Tibial artery (tissue), 4 donors: ENCODE data around the gene GNB4.

Source experiments
- DNase-seq, 2 donors: peaks; one replicate each; pipeline ENCODE4 v3.0.0-alpha.2; 2019
- H3K27ac ChIP-seq, 2 donors: fragments of 200-600 bp; sonication (generic) in 1 of 2; 1 replicate in 1 of 2; 2 replicates in 1 of 2; pipeline ENCODE4 v1.5.1; 2018 to 2019; ENCODE audit warnings: mild to moderate bottlenecking in 1 of 2
- H3K27me3 ChIP-seq, 2 donors: fragments of 200-600 bp; sonication (generic) in 1 of 2; one replicate each; pipeline versions ENCODE4 v1.5.1 to v1.6.0; 2016 to 2019
- H3K36me3 ChIP-seq, 3 donors: fragments of 200-600 bp; sonication (generic) in 2 of 3; one replicate each; pipeline ENCODE4 v1.5.1; 2016 to 2019; ENCODE audit warnings: mild to moderate bottlenecking in 2 of 3
- H3K4me1 ChIP-seq, 4 donors: fragments of 200-600 bp; sonication (generic) in 2 of 4; 1 replicate in 3 of 4; 2 replicates in 1 of 4; pipeline ENCODE4 v1.5.1; 2016 to 2019
- H3K4me3 ChIP-seq, 2 donors: fragments of 200-600 bp; sonication (generic) in 1 of 2; 1 replicate in 1 of 2; 2 replicates in 1 of 2; pipeline ENCODE4 v1.5.1; 2018 to 2019; ENCODE audit warnings: mild to moderate bottlenecking in 2 of 2
- H3K9me3 ChIP-seq, 3 donors: fragments of 200-600 bp; sonication (generic) in 1 of 3; one replicate each; pipeline ENCODE4 v1.5.1; 2016 to 2019
- intact Hi-C: fragments of 100-400 bp; cut with DNase I; formaldehyde crosslinking; loops from one replicate; pipeline ENCODE4 v1.15.0; 2023; ENCODE audit warnings: low total_unique reads
- TF ChIP-seq, protein P1 (sequence below), 2 experiments: fragments of 200-600 bp in 1 of 2; fragments of 450-650 bp in 1 of 2; IDR thresholded peaks; one replicate each; pipeline ENCODE4 v1.5.1; 2017 to 2019; ENCODE audit warnings: antibody characterized with exemption in 2 of 2, mild to moderate bottlenecking in 1 of 2, moderate library complexity in 1 of 2

GNB4 gene

DNA sequence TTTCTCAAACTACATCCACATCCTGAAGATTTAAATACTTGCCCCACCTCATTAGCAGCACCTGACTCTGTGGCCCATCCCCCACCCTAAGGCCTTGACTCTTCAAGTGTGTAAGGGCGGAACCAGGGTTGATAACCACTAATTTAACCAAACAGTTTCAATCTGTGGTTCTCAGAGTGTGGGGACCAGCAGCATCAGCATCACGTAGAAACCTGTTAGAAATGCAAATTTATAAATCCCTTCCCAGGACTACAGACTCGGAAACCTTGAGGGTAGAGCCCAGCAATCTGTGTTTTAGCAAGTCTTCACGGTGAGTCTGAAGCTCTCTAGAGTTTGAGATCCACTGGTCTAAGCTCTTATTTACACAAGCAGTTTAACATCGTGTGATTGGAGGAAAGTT, 12.4 kb downstream of the GNB4 start:
- Histone ChIP-seq H3K36me3 (no peaks in the 10 kb centered on the region), H3K27me3 (no peaks in the 10 kb centered on the region), H3K9me3 (no peaks in the 10 kb centered on the region), H3K27ac (no peak overlapping the region), H3K4me3 (no peak overlapping the region), H3K4me1 (peaks cover 0 to 37% (median 0%) of the 10 kb centered on the region in 4 donors)
- intact Hi-C loops = no loop called here
- TF ChIP-seq, protein P1, sequence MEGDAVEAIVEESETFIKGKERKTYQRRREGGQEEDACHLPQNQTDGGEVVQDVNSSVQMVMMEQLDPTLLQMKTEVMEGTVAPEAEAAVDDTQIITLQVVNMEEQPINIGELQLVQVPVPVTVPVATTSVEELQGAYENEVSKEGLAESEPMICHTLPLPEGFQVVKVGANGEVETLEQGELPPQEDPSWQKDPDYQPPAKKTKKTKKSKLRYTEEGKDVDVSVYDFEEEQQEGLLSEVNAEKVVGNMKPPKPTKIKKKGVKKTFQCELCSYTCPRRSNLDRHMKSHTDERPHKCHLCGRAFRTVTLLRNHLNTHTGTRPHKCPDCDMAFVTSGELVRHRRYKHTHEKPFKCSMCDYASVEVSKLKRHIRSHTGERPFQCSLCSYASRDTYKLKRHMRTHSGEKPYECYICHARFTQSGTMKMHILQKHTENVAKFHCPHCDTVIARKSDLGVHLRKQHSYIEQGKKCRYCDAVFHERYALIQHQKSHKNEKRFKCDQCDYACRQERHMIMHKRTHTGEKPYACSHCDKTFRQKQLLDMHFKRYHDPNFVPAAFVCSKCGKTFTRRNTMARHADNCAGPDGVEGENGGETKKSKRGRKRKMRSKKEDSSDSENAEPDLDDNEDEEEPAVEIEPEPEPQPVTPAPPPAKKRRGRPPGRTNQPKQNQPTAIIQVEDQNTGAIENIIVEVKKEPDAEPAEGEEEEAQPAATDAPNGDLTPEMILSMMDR (IDR thresholded peaks at IDR 0.05) = no peak
- DNase-seq = no peak

GRCh38 chr3:179436517-179436916, 14.8 kb downstream of the GNB4 start:
- Histone ChIP-seq H3K9me3 (no peaks in the 10 kb centered on the region), H3K4me1 (peaks cover 0 to 61% (median 10%) of the 10 kb centered on the region in 4 donors), H3K36me3 (no peaks in the 10 kb centered on the region), H3K4me3 (no peak overlapping the region), H3K27ac (no peak overlapping the region), H3K27me3 (no peaks in the 10 kb centered on the region)
- DNase-seq = no peak
- TF ChIP-seq, protein P1 (IDR thresholded peaks at IDR 0.05) = no peak
- intact Hi-C loops = no loop called here

GRCh38 chr3:179432451-179432850, 18.8 kb downstream of the GNB4 start:
- TF ChIP-seq, protein P1 (IDR thresholded peaks at IDR 0.05) = no peak
- peaks cover 0 to 63% (median 13%) of the 10 kb centered on the region in 4 donors for H3K4me1 ChIP-seq
- no peaks in the 10 kb centered on the region for H3K36me3 ChIP-seq
- peak overlapping the region in 1 of 2 donors; percentile 14 for H3K27ac ChIP-seq
- intact Hi-C loops = no loop called here
- no peaks in the 10 kb centered on the region for H3K27me3 ChIP-seq
- no peaks in the 10 kb centered on the region for H3K9me3 ChIP-seq
- no peak for DNase-seq
- no peak overlapping the region for H3K4me3 ChIP-seq

DNA sequence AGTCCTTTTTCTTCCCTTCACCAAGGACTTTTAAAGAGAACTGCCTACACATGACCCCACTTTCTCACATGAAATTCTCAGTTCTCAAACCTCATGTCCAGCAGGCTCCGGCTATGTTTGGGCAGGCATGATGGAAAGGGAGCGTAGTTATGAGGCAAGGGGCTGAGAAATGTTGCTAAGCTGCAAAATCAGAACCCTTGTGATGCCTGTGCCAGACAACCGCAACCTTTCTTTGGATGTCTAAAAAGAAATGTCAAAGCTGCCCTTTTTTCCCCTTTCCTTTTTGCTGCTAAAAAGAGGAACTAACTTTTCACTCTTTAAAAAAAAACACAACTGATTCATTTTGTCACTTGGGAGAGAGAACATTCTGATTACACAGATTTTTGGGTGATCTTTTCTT, 19.2 kb downstream of the GNB4 start:
- Histone ChIP-seq H3K4me3 (no peak overlapping the region), H3K36me3 (no peaks in the 10 kb centered on the region), H3K9me3 (no peaks in the 10 kb centered on the region), H3K4me1 (peaks cover 0 to 60% (median 13%) of the 10 kb centered on the region in 4 donors), H3K27me3 (no peaks in the 10 kb centered on the region), H3K27ac (peak overlapping the region in 1 of 2 donors; percentile 14)
- intact Hi-C loops = no loop called here
- TF ChIP-seq, protein P1 (IDR thresholded peaks at IDR 0.05) = no peak
- peak in 1 of 2 donors; percentile 33 for DNase-seq

- peaks cover 0 to 52% (median 13%) of the 10 kb centered on the region in 4 donors for H3K4me1 ChIP-seq
- H3K4me3 ChIP-seq = no peak overlapping the region
- no peak overlapping the region for H3K27ac ChIP-seq
- TF ChIP-seq, protein P1 (IDR thresholded peaks at IDR 0.05) = no peak
- peaks cover 0 to 4% (median 3%) of the 10 kb centered on the region in 3 donors for H3K36me3 ChIP-seq
- intact Hi-C loops = no loop called here
- H3K27me3 ChIP-seq = no peaks in the 10 kb centered on the region
- no peaks in the 10 kb centered on the region for H3K9me3 ChIP-seq
- DNase-seq = no peak
Observed at GRCh38 chr3:179430277-179430870, 20.9 kb downstream of the GNB4 start.
